ENCODE results near the gene TPRKB. TPM values are rescaled to one million over a fixed set of nuclear protein-coding genes. Genes with fewer than 3 reads are reported as not detected.
"Not testable (repeated sequence)": the region's sequence is repeated elsewhere in the genome, so short reads cannot be mapped to it uniquely, and the experiment has no call there.

The TPRKB gene
- 10 to 100 TPM; 16.2 to 25.7 (median 19.7) TPM for total RNA-seq

DNA sequence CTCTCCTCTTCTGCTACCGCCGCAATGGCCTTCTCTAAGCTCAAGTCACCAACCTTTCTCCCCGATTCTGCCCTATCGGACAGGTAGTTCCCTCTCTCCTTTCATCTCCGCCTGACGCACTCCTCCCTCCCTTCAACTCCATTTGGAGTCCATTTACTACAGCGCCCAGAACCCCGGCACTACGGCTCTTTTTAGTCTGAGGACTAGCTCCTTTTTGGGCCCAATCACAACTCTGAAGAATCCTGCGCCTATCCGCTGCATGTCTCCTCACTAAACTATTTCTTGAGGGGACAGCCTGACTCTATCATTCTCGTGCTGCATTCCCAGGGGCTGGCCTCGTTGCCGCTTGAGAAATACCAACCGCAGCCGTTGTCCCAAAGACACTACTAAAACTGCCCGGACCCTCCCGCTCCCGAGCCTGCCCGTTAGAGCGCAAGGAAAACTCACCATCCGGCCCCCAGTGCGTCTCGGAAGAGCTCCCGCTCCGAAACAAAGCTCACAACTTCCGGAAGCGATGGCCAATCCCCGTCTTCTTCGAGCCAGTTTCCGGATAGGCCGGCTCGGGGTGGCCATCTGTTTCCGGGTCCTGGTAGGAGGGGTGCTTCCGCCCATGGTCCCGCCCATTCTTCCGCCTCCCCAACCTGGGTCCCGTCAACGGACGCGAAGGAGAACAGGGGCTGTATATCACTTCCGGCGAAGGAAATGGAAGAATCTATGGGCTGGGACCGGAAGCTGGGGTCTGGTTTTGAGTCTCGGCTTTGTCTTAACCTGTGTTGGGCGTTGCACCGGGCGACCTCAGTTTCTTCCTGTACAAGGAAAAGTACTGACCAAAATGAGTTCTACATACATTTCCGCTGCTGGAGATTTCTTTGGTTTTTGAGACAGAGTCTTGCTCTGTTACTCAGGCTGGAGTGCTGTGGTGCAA lies at the start of gene TPRKB:
TSS of gene TPRKB (minus strand) at position 491 of the 925 bp plus-strand sequence. CDS start 2,776 bp downstream, outside the sequence.
- WGBS, 2 donors, result 2 to 3% methylated on average over 34 to 47 of the region's 49 CpGs
- no peaks in the 10 kb centered on the region for H3K9me3 ChIP-seq

GRCh38 chr2:73783883-73784282 lies 46.7 kb upstream of the TPRKB start, which contains the start of gene C2orf78:
TSS of gene C2orf78 (plus strand) at chr2:73784183. CDS start at chr2:73784310, 127 bp downstream.
- DNase-seq; intact Hi-C loops (cut with DNase I): not testable (repeated sequence)

More for the DNA sequence above, at the start of gene TPRKB:
- peaks cover 4 to 11% of the 10 kb centered on the region in 2 donors for H3K36me3 ChIP-seq
- peak; percentile 96 for DNase-seq
- no peak for TF ChIP-seq CTCF (IDR thresholded peaks at IDR 0.05)
- peak; percentile 28 to 52 for TF ChIP-seq POLR2A (IDR thresholded peaks at IDR 0.05)
- intact Hi-C loops (cut with DNase I), result no loop called here
- H3K27me3 ChIP-seq, result no peaks in the 10 kb centered on the region
- H3K4me1 ChIP-seq, result peaks cover 8 to 14% of the 10 kb centered on the region in 2 donors
- peak within 1 kb of the TSS in 2 of 3 donors; percentile 19 to 41 for H3K27ac ChIP-seq
- H3K4me3 ChIP-seq (replicated peaks in 1 of 3), result peak within 1 kb of the TSS; percentile 54 to 92 (median 70)

DNA sequence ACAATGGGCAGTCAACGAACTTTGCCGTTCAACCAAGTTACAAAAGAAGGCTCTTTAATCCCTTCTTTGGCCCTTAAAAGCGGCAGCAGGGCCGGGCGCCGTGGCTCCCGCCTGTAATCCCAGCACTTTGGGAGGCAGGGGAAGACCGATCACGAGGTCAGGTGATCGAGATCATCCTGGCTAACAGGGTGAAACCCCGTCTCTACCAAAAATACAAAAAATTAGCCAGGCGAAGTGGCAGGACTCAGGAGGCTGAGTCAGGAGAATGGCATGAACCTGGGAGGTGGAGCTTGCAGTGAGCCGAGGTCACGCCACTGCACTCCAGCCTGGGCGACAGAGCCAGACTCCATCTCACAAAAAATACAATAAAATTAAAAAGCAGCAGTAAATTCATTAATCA lies 46.3 kb upstream of the TPRKB start:
- H3K9me3 ChIP-seq; H3K4me3 ChIP-seq (replicated peaks in 1 of 3); H3K27ac ChIP-seq; intact Hi-C loops (cut with DNase I); H3K36me3 ChIP-seq; H3K27me3 ChIP-seq; DNase-seq; H3K4me1 ChIP-seq: not testable (repeated sequence)
- WGBS, 2 donors, result 77 to 79% methylated on average over 15 of the region's 15 CpGs

More at GRCh38 chr2:73783883-73784282, 46.7 kb upstream of the TPRKB start, which contains the start of gene C2orf78:
- H3K27ac ChIP-seq; H3K4me1 ChIP-seq; H3K9me3 ChIP-seq; H3K36me3 ChIP-seq; H3K27me3 ChIP-seq; H3K4me3 ChIP-seq (replicated peaks in 1 of 3): not testable (repeated sequence)
- no CpG with 5 or more reads among the region's 3 CpGs for WGBS, 2 donors

DNA sequence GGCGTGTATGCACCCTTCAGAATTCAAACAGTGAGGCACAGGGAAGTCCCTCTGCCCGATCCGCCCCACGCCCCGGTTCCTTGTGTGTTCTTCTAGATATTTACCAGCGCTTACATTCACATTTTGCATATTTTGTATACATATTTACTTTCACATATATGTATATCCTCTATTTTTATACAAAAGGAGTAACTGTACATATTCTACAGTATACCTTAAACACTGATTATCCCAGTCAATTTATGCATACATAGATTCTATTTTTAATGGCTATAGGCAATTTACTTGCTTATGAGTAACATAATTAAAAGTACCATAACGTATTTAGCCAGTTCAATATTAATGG lies 43.1 kb upstream of the TPRKB start:
- Histone ChIP-seq H3K4me3 (replicated peaks in 1 of 3) (peak overlapping the region in 1 of 3 donors; percentile 86), H3K27ac (peak overlapping the region in 1 of 3 donors; percentile 82), H3K27me3 (no peaks in the 10 kb centered on the region), H3K9me3 (no peaks in the 10 kb centered on the region), H3K4me1 (peaks cover 5 to 11% of the 10 kb centered on the region in 2 donors), H3K36me3 (peaks cover 8 to 12% of the 10 kb centered on the region in 2 donors)
- 5% methylated on average over 7 of the region's 7 CpGs for WGBS, 2 donors
- TF ChIP-seq POLR2A (IDR thresholded peaks at IDR 0.05), result no peak
- peak in 1 of 6 experiments; percentile 10 for TF ChIP-seq CTCF (IDR thresholded peaks at IDR 0.05)
- DNase-seq, result no peak
- intact Hi-C loops (cut with DNase I), result no loop called here

- WGBS, 2 donors, result 0% methylated on average over 16 to 34 of the region's 40 CpGs
- no peaks in the 10 kb centered on the region for H3K9me3 ChIP-seq
- intact Hi-C loops (cut with DNase I), result no loop called here
- no peaks in the 10 kb centered on the region for H3K27me3 ChIP-seq
- peaks cover 5 to 11% of the 10 kb centered on the region in 2 donors for H3K4me1 ChIP-seq
- peak within 1 kb of the TSS; percentile 59 to 87 (median 86) for H3K4me3 ChIP-seq (replicated peaks in 1 of 3)
- H3K27ac ChIP-seq, result peak within 1 kb of the TSS; percentile 82 to 88 (median 86)
- DNase-seq, result peak; percentile 95 to 97
- H3K36me3 ChIP-seq, result peaks cover 9 to 12% of the 10 kb centered on the region in 2 donors
- TF ChIP-seq POLR2A (IDR thresholded peaks at IDR 0.05) (peak in 1 of 2 donors; percentile 89), CTCF (IDR thresholded peaks at IDR 0.05) (peak; percentile 42 to 95 (median 88))
These were observed 42.5 kb upstream of the TPRKB start, which contains the start of gene DUSP11 for GRCh38 chr2:73779467-73780236. TSS of gene DUSP11 (minus strand) at chr2:73780103. CDS start at chr2:73779974, 129 bp downstream.

DNA sequence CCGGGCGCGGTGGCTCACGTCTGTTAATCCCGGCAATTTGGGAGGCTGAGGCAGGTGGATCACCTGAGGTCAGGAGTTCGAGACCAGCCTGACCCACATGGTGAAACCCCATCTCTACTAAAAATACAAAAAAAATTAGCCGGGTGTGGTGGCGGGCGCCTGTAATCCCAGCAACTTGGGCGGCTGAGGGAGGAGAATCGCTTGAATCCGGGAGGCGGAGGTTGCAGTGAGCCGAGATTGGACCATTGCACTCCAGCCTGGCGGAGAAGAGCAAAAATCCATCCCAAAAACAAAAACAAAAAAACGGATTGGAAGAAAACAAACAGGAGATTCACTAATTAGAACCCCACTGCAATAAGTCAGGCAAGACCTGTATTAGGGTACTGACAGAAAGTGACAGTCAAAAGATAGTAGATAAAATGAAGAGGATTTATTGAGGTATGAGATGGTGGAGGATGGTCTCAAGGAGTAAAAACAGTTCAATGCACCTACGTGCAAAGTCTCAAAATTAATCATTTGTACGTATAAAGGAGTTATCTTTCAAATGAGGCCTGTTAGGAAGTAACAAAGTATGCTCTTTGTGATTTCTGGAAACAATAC lies 41.8 kb upstream of the TPRKB start:
- H3K9me3 ChIP-seq; DNase-seq; H3K27me3 ChIP-seq; intact Hi-C loops (cut with DNase I): not testable (repeated sequence)
- 73 to 77% methylated on average over 18 of the region's 18 CpGs for WGBS, 2 donors
- peak overlapping the region in 1 of 3 donors; percentile 86 for H3K27ac ChIP-seq
- H3K4me3 ChIP-seq (replicated peaks in 1 of 3), result peak overlapping the region; percentile 59 to 87 (median 86)
- peaks cover 15 to 16% of the 10 kb centered on the region in 2 donors for H3K36me3 ChIP-seq
- H3K4me1 ChIP-seq, result peaks cover 5 to 11% of the 10 kb centered on the region in 2 donors
